22Rv1 (cell line): ENCODE measurements around the gene MAP4.

Source experiments
- CTCF ChIP-seq: fragments of 450-650 bp; IDR thresholded peaks from 2 replicates; pipeline ENCODE4 v1.5.1; 2017; ENCODE audit warnings: mild to moderate bottlenecking
- ZFX ChIP-seq: fragments of 450-650 bp; IDR thresholded peaks from 2 replicates; pipeline ENCODE4 v1.6.1; 2017; ENCODE audit warnings: antibody characterized with exemption, borderline replicate concordance

GRCh38 chr3:47971081-47971480 is 45.1 kb downstream of the MAP4 start:
- no peak for TF ChIP-seq CTCF
- TF ChIP-seq ZFX, result no peak
